Esophagus muscularis mucosa (tissue), 4 donors: Measurements from ENCODE around the gene CLDN6. TPM values are rescaled to one million over a fixed set of nuclear protein-coding genes. Genes with fewer than 3 reads are reported as not detected.

ENCODE experiments used
- DNase-seq: peaks from one replicate; pipeline ENCODE4 v3.0.0-alpha.2; 2017; ENCODE audit errors: extremely low spot score
- H3K27ac ChIP-seq, 4 donors: fragments of 200-600 bp; sonication (generic); replicated peaks in 1 of 4; 1 replicate in 3 of 4; 2 replicates in 1 of 4; pipeline ENCODE4 v1.5.1; 2016 to 2019; ENCODE audit warnings: mild to moderate bottlenecking in 1 of 4
- H3K27me3 ChIP-seq, 4 donors: fragments of 200-600 bp; sonication (generic); one replicate each; pipeline versions ENCODE4 v1.5.1 to v1.6.0; 2016 to 2019
- H3K36me3 ChIP-seq, 4 donors: fragments of 200-600 bp; sonication (generic); one replicate each; pipeline ENCODE4 v1.5.1; 2016 to 2019
- H3K4me1 ChIP-seq, 4 donors: fragments of 200-600 bp; sonication (generic); one replicate each; pipeline ENCODE4 v1.5.1; 2016 to 2019
- H3K4me3 ChIP-seq, 4 donors: fragments of 200-600 bp; sonication (generic); 1 replicate in 2 of 4; 2 replicates in 2 of 4; pipeline ENCODE4 v1.5.1; 2016 to 2019; ENCODE audit warnings: mild to moderate bottlenecking in 4 of 4, moderate library complexity in 1 of 4
- H3K9me3 ChIP-seq, 4 donors: fragments of 200-600 bp; sonication (generic); 1 replicate in 3 of 4; 2 replicates in 1 of 4; pipeline ENCODE4 v1.5.1; 2016 to 2019
- CTCF ChIP-seq, 3 experiments: fragments of 200-600 bp in 2 of 3; fragments of 450-650 bp in 1 of 3; sonication (generic) in 2 of 3; IDR thresholded peaks; one replicate each; pipeline ENCODE4 v1.5.1; 2017 to 2019; ENCODE audit warnings: antibody characterized with exemption in 3 of 3, mild to moderate bottlenecking in 2 of 3, moderate library complexity in 1 of 3
- EP300 ChIP-seq: sonication (generic); formaldehyde crosslinking; IDR thresholded peaks from one replicate; pipeline ENCODE4 v1.6.1; 2017; ENCODE audit warnings: antibody characterized with exemption
- POLR2A ChIP-seq: fragments of 450-650 bp; IDR thresholded peaks from one replicate; pipeline ENCODE4 v1.6.1; 2017; ENCODE audit warnings: antibody characterized with exemption, moderate library complexity, mild to moderate bottlenecking, low read depth
- POLR2AphosphoS5 ChIP-seq, 2 donors: sonication (generic); formaldehyde crosslinking; IDR thresholded peaks; one replicate each; pipeline ENCODE4 v1.6.1; 2017; ENCODE audit warnings: antibody characterized with exemption in 2 of 2
- WGBS: methylation state at CpG from one replicate; pipeline ENCODE4 v1.1.5; 2018; 5-methylcytosine and 5-hydroxymethylcytosine counted together
- intact Hi-C: fragments of 100-400 bp; cut with DNase I; formaldehyde crosslinking; loops from one replicate; pipeline ENCODE4 v1.15.1; 2023
- total RNA-seq, 4 donors: library from RNA; depleted of rRNA; stranded (reverse); fragments of >200 nt; gene quantifications; one replicate each; pipeline versions ENCODE4 v1.1.0 to v1.2.1, GENCODE V29; 2016

Gene CLDN6
- total RNA-seq, 4 donors from 2014 or later = not detected

GRCh38 chr16:3028716-3029319, 10.8 kb upstream of the CLDN6 start:
- no peak for DNase-seq
- intact Hi-C loops = loop anchor here (1.0 kb wide), 1 partner anchor 26 kb away; no protein-coding TSS in a partner anchor
- WGBS = 35% methylated on average over 8 of the region's 15 CpGs
- Histone ChIP-seq H3K36me3 (peaks cover 11 to 20% (median 19%) of the 10 kb centered on the region in 4 donors), H3K9me3 (no peaks in the 10 kb centered on the region), H3K27ac (no peak overlapping the region), H3K4me1 (peaks cover 21 to 45% (median 38%) of the 10 kb centered on the region in 4 donors), H3K4me3 (no peak overlapping the region), H3K27me3 (peaks cover 0 to 53% (median 24%) of the 10 kb centered on the region in 4 donors)
- TF ChIP-seq CTCF (IDR thresholded peaks at IDR 0.05) (no peak), EP300 (no peak)

- DNase-seq = no peak
- intact Hi-C loops = loop anchor here (1.0 kb wide), 1 partner anchor 25 kb away; no protein-coding TSS in a partner anchor
- H3K27ac ChIP-seq = peak overlapping the region in 1 of 4 donors; percentile 34
Observed at GRCh38 chr16:3027983-3028715, 10.2 kb upstream of the CLDN6 start.

GRCh38 chr16:3027489-3027795, 9.5 kb upstream of the CLDN6 start:
- Histone ChIP-seq H3K4me1 (peaks cover 34 to 59% (median 51%) of the 10 kb centered on the region in 4 donors), H3K27me3 (peaks cover 0 to 39% (median 21%) of the 10 kb centered on the region in 4 donors), H3K9me3 (no peaks in the 10 kb centered on the region), H3K4me3 (no peak overlapping the region), H3K27ac (no peak overlapping the region), H3K36me3 (peaks cover 11 to 20% (median 19%) of the 10 kb centered on the region in 4 donors)
- TF ChIP-seq POLR2AphosphoS5 (IDR thresholded peaks at IDR 0.05) = no peak
- TF ChIP-seq EP300 = no peak
- intact Hi-C loops = no loop called here
- WGBS = 95% methylated on average over 4 of the region's 8 CpGs
- DNase-seq = no peak

More at GRCh38 chr16:3027983-3028715, 10.2 kb upstream of the CLDN6 start:
- peaks cover 11 to 20% (median 19%) of the 10 kb centered on the region in 4 donors for H3K36me3 ChIP-seq
- peak; percentile 76 to 88 (median 81) for TF ChIP-seq CTCF (IDR thresholded peaks at IDR 0.05)
- TF ChIP-seq POLR2AphosphoS5 (IDR thresholded peaks at IDR 0.05) = peak; percentile 39 to 56
- TF ChIP-seq POLR2A = no peak
- peak overlapping the region in 3 of 4 donors; percentile 16 to 33 (median 22) for H3K4me3 ChIP-seq
- H3K9me3 ChIP-seq = no peaks in the 10 kb centered on the region
- H3K4me1 ChIP-seq = peaks cover 27 to 52% (median 44%) of the 10 kb centered on the region in 4 donors
- H3K27me3 ChIP-seq = peaks cover 0 to 46% (median 24%) of the 10 kb centered on the region in 4 donors
- 31% methylated on average over 5 of the region's 58 CpGs for WGBS

GRCh38 chr16:3026609-3027488, 8.9 kb upstream of the CLDN6 start:
- no peak for DNase-seq
- 94% methylated on average over 24 of the region's 24 CpGs for WGBS
- H3K27me3 ChIP-seq = peaks cover 0 to 33% (median 21%) of the 10 kb centered on the region in 4 donors
- H3K4me1 ChIP-seq = peaks cover 40 to 65% (median 57%) of the 10 kb centered on the region in 4 donors
- H3K4me3 ChIP-seq = no peak overlapping the region
- peaks cover 11 to 20% (median 19%) of the 10 kb centered on the region in 4 donors for H3K36me3 ChIP-seq
- intact Hi-C loops = no loop called here
- H3K27ac ChIP-seq = no peak overlapping the region
- TF ChIP-seq POLR2A (no peak), CTCF (IDR thresholded peaks at IDR 0.05) (no peak), EP300 (no peak), POLR2AphosphoS5 (IDR thresholded peaks at IDR 0.05) (no peak)
- no peaks in the 10 kb centered on the region for H3K9me3 ChIP-seq
